ENCODE data around the gene ETV4. TPM values are rescaled to one million over a fixed set of nuclear protein-coding genes. Genes with fewer than 3 reads are reported as not detected.

ETV4 gene
- total and polyA plus RNA-seq, 2 experiments from 2014 or later, result 10.7 to 14.8 TPM

DNA sequence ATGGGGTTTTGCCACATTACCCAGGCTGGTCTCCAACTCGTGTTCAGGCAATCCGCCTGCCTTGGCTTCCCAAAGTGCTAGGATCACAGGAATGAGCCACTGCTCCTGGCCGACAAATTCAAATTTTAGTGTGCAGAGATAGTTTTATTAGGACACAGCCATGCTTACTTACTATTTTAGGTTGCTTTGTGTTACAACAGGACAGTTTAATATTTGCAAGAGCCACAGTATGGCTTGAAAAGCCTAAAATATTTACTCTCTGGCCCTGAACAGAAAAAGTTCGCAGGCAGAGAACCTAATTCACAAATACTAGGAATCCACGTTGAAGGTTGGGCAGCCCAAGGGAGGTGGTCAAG, 12.6 kb upstream of the ETV4 start:
- no peaks in the 10 kb centered on the region for H4K20me1 ChIP-seq (ENCODE audit: insufficient read depth, poor library complexity, severe bottlenecking)
- no peaks in the 10 kb centered on the region for H3K9me3 ChIP-seq (ENCODE audit: low read depth)
- H3K27me3 ChIP-seq, result no peaks in the 10 kb centered on the region
- WGBS (ENCODE audit: low lambda C conversion rate, missing lambda C conversion rate), result 81% methylated on average over 5 of the region's 5 CpGs
- no peak overlapping the region for H2AFZ ChIP-seq
- no peaks in the 10 kb centered on the region for H3K36me3 ChIP-seq (replicated peaks; ENCODE audit: insufficient read depth, low read depth)
- no peak overlapping the region for H3K27ac ChIP-seq
- DNase-seq (ENCODE audit: low spot score), result no peak
- H3K4me1 ChIP-seq (ENCODE audit: insufficient read depth), result peaks cover 36% of the 10 kb centered on the region
- H3K79me2 ChIP-seq, result no peaks in the 10 kb centered on the region
- no peak overlapping the region for H3K4me2 ChIP-seq
- no peak overlapping the region for H3K4me3 ChIP-seq
- TF ChIP-seq EZH2 (IDR thresholded peaks at IDR 0.05; ENCODE audit: borderline replicate concordance) (no peak), EZH2phosphoT487 (IDR thresholded peaks at IDR 0.05; ENCODE audit: low read depth, severe bottlenecking, unreplicated experiment) (no peak)
- TF ChIP-seq, protein P1, sequence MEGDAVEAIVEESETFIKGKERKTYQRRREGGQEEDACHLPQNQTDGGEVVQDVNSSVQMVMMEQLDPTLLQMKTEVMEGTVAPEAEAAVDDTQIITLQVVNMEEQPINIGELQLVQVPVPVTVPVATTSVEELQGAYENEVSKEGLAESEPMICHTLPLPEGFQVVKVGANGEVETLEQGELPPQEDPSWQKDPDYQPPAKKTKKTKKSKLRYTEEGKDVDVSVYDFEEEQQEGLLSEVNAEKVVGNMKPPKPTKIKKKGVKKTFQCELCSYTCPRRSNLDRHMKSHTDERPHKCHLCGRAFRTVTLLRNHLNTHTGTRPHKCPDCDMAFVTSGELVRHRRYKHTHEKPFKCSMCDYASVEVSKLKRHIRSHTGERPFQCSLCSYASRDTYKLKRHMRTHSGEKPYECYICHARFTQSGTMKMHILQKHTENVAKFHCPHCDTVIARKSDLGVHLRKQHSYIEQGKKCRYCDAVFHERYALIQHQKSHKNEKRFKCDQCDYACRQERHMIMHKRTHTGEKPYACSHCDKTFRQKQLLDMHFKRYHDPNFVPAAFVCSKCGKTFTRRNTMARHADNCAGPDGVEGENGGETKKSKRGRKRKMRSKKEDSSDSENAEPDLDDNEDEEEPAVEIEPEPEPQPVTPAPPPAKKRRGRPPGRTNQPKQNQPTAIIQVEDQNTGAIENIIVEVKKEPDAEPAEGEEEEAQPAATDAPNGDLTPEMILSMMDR (IDR thresholded peaks at IDR 0.05; ENCODE audit: poor library complexity), result no peak
- H3K9me2 ChIP-seq (replicated peaks; ENCODE audit: insufficient read depth), result no peaks in the 10 kb centered on the region

DNA sequence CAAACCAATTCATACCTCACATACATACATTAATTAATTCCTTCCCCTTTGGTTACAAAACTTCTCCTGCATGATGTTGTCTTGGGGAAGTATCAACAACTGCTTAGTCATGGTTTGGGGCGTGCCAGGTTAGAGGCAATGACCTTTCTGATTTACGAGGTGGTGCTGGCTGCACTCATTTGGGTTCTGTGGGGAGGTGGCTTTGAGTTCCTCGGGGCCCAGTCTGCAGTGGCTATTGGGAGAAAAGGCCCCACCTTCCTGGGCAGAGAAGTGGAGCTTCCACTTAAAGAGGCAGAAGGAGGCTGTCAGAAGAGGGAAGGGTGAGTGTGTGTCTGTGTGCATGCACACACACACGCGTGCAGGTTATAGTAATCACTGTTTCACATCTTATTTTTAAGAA, 10.2 kb upstream of the ETV4 start:
- H2AFZ ChIP-seq, result no peak overlapping the region
- H3K4me1 ChIP-seq (ENCODE audit: insufficient read depth), result peaks cover 39% of the 10 kb centered on the region
- no peaks in the 10 kb centered on the region for H3K79me2 ChIP-seq
- H4K20me1 ChIP-seq (ENCODE audit: insufficient read depth, poor library complexity, severe bottlenecking), result no peaks in the 10 kb centered on the region
- H3K4me3 ChIP-seq, result no peak overlapping the region
- TF ChIP-seq, protein P1 (IDR thresholded peaks at IDR 0.05; ENCODE audit: poor library complexity), result no peak
- TF ChIP-seq EZH2 (IDR thresholded peaks at IDR 0.05; ENCODE audit: borderline replicate concordance) (no peak), EZH2phosphoT487 (IDR thresholded peaks at IDR 0.05; ENCODE audit: low read depth, severe bottlenecking, unreplicated experiment) (no peak)
- 60% methylated on average over 5 of the region's 5 CpGs for WGBS (ENCODE audit: low lambda C conversion rate, missing lambda C conversion rate)
- H3K36me3 ChIP-seq (replicated peaks; ENCODE audit: insufficient read depth, low read depth), result no peaks in the 10 kb centered on the region
- no peaks in the 10 kb centered on the region for H3K9me2 ChIP-seq (replicated peaks; ENCODE audit: insufficient read depth)
- H3K9me3 ChIP-seq (ENCODE audit: low read depth), result no peaks in the 10 kb centered on the region
- H3K27me3 ChIP-seq, result no peaks in the 10 kb centered on the region
- H3K4me2 ChIP-seq, result no peak overlapping the region
- peak overlapping the region; percentile 40 for H3K27ac ChIP-seq
- DNase-seq (ENCODE audit: low spot score), result peak; percentile 49

DNA sequence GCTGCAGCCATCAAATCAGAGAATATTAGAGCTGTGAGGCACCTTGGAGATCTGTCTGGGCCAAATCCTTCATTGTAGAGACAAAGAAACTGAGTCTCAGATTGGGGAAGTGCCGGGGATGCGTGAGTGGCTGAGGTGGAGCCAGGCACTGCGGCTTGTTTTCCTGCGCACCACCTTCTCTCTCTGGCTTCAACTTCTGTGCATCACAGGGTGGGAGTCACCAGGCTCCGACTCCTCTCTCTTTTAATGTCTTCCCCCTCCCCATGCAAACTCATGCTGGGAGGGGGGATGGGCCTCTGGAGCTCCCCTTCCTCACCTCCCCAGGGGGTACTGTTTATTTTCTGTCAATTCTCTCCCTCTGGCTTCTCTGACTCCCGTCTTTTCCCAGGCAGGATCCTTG, 8.7 kb upstream of the ETV4 start:
- peak overlapping the region; percentile 33 for H3K4me2 ChIP-seq

More for the DNA sequence above, 8.7 kb upstream of the ETV4 start:
- H3K4me3 ChIP-seq, result no peak overlapping the region
- H3K4me1 ChIP-seq (ENCODE audit: insufficient read depth), result peaks cover 39% of the 10 kb centered on the region
- H3K9me2 ChIP-seq (replicated peaks; ENCODE audit: insufficient read depth), result no peaks in the 10 kb centered on the region
- H4K20me1 ChIP-seq (ENCODE audit: insufficient read depth, poor library complexity, severe bottlenecking), result no peaks in the 10 kb centered on the region
- H3K27ac ChIP-seq, result peak overlapping the region; percentile 65
- TF ChIP-seq EZH2phosphoT487 (IDR thresholded peaks at IDR 0.05; ENCODE audit: low read depth, severe bottlenecking, unreplicated experiment), result no peak
- TF ChIP-seq, protein P1 (IDR thresholded peaks at IDR 0.05; ENCODE audit: poor library complexity), result no peak
- no peaks in the 10 kb centered on the region for H3K79me2 ChIP-seq
- no peak overlapping the region for H2AFZ ChIP-seq
- DNase-seq (ENCODE audit: low spot score), result no peak
- H3K9me3 ChIP-seq (ENCODE audit: low read depth), result no peaks in the 10 kb centered on the region
- no peaks in the 10 kb centered on the region for H3K36me3 ChIP-seq (replicated peaks; ENCODE audit: insufficient read depth, low read depth)
- 34% methylated on average over 6 of the region's 6 CpGs for WGBS (ENCODE audit: low lambda C conversion rate, missing lambda C conversion rate)
- H3K27me3 ChIP-seq, result no peaks in the 10 kb centered on the region
